Measurements from ENCODE around the gene ZNF770. TPM values are rescaled to one million over a fixed set of nuclear protein-coding genes. Genes with fewer than 3 reads are reported as not detected.
A peak's percentile ranks its signal among the peaks of the same experiment; 100 is the strongest.

Gene ZNF770
- total RNA-seq, 1 donor from 2014 or later: 46.8 TPM

DNA sequence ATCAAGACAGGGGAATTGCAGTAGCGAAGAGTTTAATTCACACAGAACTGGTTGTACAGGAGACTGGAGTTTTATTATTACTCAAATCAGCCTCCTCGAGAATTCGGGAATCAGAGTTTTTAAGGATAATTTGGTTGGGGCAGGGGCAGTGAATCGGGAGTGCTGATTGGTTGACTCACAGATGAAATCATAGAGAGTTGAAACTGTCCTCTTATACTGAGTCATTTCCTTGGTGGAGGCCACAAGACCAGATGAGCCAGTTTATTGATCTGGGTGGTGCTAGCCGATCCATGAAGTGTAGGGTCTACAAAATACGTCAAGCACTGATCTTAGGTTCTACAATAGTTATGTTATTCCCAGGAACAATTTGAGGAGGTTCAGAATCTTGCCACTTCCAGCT, 5.3 kb upstream of the ZNF770 start:
- ATAC-seq (ENCODE audit: low read depth): no peak

GRCh38 chr15:34987609-34988026, 469 bp downstream of the ZNF770 start:
- H3K4me3 Mint-ChIP-seq: peak overlapping the region; percentile 98
- TF ChIP-seq, protein P1, sequence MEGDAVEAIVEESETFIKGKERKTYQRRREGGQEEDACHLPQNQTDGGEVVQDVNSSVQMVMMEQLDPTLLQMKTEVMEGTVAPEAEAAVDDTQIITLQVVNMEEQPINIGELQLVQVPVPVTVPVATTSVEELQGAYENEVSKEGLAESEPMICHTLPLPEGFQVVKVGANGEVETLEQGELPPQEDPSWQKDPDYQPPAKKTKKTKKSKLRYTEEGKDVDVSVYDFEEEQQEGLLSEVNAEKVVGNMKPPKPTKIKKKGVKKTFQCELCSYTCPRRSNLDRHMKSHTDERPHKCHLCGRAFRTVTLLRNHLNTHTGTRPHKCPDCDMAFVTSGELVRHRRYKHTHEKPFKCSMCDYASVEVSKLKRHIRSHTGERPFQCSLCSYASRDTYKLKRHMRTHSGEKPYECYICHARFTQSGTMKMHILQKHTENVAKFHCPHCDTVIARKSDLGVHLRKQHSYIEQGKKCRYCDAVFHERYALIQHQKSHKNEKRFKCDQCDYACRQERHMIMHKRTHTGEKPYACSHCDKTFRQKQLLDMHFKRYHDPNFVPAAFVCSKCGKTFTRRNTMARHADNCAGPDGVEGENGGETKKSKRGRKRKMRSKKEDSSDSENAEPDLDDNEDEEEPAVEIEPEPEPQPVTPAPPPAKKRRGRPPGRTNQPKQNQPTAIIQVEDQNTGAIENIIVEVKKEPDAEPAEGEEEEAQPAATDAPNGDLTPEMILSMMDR (IDR thresholded peaks at IDR 0.05): no peak
- H3K27ac Mint-ChIP-seq: peak overlapping the region; percentile 98
- POLR2A ChIA-PET: interaction anchor here (0.7 to 6.2 kb wide), 14 partner anchors 11 to 886 kb away, joined by 3 to 176 read pairs (median 4); partner anchors contain the start of genes AQR, DPH6, EMC7 and GOLGA8B
- no peak for ATAC-seq (ENCODE audit: low read depth)
- peaks cover 34% of the 10 kb centered on the region for H3K36me3 Mint-ChIP-seq (ENCODE audit: low read depth)
- H3K27me3 Mint-ChIP-seq: no peaks in the 10 kb centered on the region
- H3K9me3 Mint-ChIP-seq: no peaks in the 10 kb centered on the region
- DNase-seq: no peak
- peaks cover 37% of the 10 kb centered on the region for H3K4me1 Mint-ChIP-seq
- intact Hi-C loops (cut with micrococcal nuclease): loop anchor here (1.0 to 10.0 kb wide), 9 partner anchors 18 to 1591 kb away; partner anchors contain the start of genes AQR, AVEN, CDIN1 and GOLGA8B
- CTCF ChIA-PET: interaction anchor here (1.3 to 4.8 kb wide), 2 partner anchors 11 to 18 kb away, joined by 5 to 31 read pairs; partner anchors contain the start of gene AQR

More for the DNA sequence above, 5.3 kb upstream of the ZNF770 start:
- intact Hi-C loops (cut with micrococcal nuclease): no loop called here
- CTCF ChIA-PET: no interaction called here
- POLR2A ChIA-PET: no interaction called here
- Mint-ChIP-seq H3K27me3 (peaks cover 7% of the 10 kb centered on the region), H3K4me3 (no peak overlapping the region), H3K4me1 (peaks cover 8% of the 10 kb centered on the region), H3K27ac (no peak overlapping the region), H3K9me3 (no peaks in the 10 kb centered on the region), H3K36me3 (ENCODE audit: low read depth) (peaks cover 2% of the 10 kb centered on the region)
- TF ChIP-seq, protein P1 (IDR thresholded peaks at IDR 0.05): no peak
- DNase-seq: no peak

GRCh38 chr15:34986771-34987480, 1.2 kb downstream of the ZNF770 start:
- intact Hi-C loops (cut with micrococcal nuclease): loop anchor here (5.0 to 10.0 kb wide), 3 partner anchors 405 to 780 kb away; partner anchors contain the start of genes GOLGA8B and LPCAT4
- H3K36me3 Mint-ChIP-seq (ENCODE audit: low read depth): peaks cover 41% of the 10 kb centered on the region
- peak overlapping the region; percentile 98 for H3K27ac Mint-ChIP-seq
- ATAC-seq (ENCODE audit: low read depth) (no peak), DNase-seq (no peak)
- TF ChIP-seq, protein P1 (IDR thresholded peaks at IDR 0.05): no peak
- H3K27me3 Mint-ChIP-seq: no peaks in the 10 kb centered on the region
- no peaks in the 10 kb centered on the region for H3K9me3 Mint-ChIP-seq
- POLR2A ChIA-PET: interaction anchor here (1.1 to 6.2 kb wide), 4 partner anchors 17 to 620 kb away, joined by 3 to 176 read pairs (median 8); partner anchors contain the start of genes AQR, DPH6 and LPCAT4
- CTCF ChIA-PET: interaction anchor here (4.8 kb wide), 1 partner anchor 17 kb away, joined by 31 read pairs; the partner anchor contains the start of gene AQR
- peak overlapping the region; percentile 98 for H3K4me3 Mint-ChIP-seq
- H3K4me1 Mint-ChIP-seq: peaks cover 37% of the 10 kb centered on the region

DNA sequence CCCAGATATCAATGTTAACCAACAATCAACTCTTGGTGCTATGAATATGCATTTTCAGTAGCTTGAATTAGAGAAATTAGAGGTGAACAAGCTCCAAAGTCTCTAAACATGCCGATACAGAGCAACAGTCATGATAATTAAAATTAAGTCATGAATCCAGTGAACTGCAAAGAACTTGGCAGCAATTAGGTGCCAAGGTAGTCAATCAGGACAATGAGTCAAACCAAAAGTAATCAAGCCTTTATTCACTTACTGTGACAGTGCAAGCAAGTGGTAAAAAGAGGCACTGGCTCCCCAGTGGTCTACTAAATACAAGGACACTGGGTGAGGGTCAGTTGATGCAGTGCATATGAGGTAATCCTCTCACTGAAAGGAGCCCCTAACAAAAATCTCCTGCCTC, 1.8 kb downstream of the ZNF770 start:
- CTCF ChIA-PET: interaction anchor here (4.8 kb wide), 1 partner anchor 17 kb away, joined by 31 read pairs; the partner anchor contains the start of gene AQR
- intact Hi-C loops (cut with micrococcal nuclease): loop anchor here (5.0 to 10.0 kb wide), 3 partner anchors 404 to 779 kb away; partner anchors contain the start of genes GOLGA8B and LPCAT4
- peaks cover 37% of the 10 kb centered on the region for H3K4me1 Mint-ChIP-seq

More for the DNA sequence above, 1.8 kb downstream of the ZNF770 start:
- DNase-seq (no peak), ATAC-seq (ENCODE audit: low read depth) (no peak)
- TF ChIP-seq, protein P1 (IDR thresholded peaks at IDR 0.05): no peak
- Mint-ChIP-seq H3K4me3 (peak overlapping the region; percentile 98), H3K36me3 (ENCODE audit: low read depth) (peaks cover 47% of the 10 kb centered on the region), H3K27ac (peak overlapping the region; percentile 98), H3K9me3 (no peaks in the 10 kb centered on the region), H3K27me3 (no peaks in the 10 kb centered on the region)
- POLR2A ChIA-PET: interaction anchor here (0.5 to 6.2 kb wide), 2 partner anchors 16 to 781 kb away, joined by 5 to 176 read pairs; partner anchors contain the start of gene AQR

All from activated B cell treated with CpG ODN at 0.5 μM for 24 hours (primary cell).